Neural cell (in vitro differentiated cells): ENCODE measurements around the gene SFXN3. TPM values are rescaled to one million over a fixed set of nuclear protein-coding genes. Genes with fewer than 3 reads are reported as not detected.

Experiments used
- H2AFZ ChIP-seq: fragments of 200-600, 300-800 bp; sonication (generic), shearing (Covaris generic); 2 replicates; pipeline ENCODE4 v1.6.0; 2014; ENCODE audit warnings: low read depth, mild to moderate bottlenecking, antibody characterized with exemption, low read length, moderate library complexity
- H3F3A ChIP-seq: fragments of 200-600 bp; shearing (Covaris generic); 2 replicates; pipeline ENCODE4 v1.6.1; 2016; ENCODE audit warnings: mild to moderate bottlenecking, moderate library complexity, mixed read lengths, antibody characterized with exemption, low read length; ENCODE audit not compliant: insufficient read depth, poor library complexity, severe bottlenecking
- H3K27ac ChIP-seq: fragments of 200-600, 300-800 bp; sonication (generic), shearing (Covaris generic); 2 replicates; pipeline ENCODE4 v1.5.1; 2014; ENCODE audit warnings: mild to moderate bottlenecking, low read length, moderate library complexity
- H3K27me3 ChIP-seq: fragments of 300-800, 200-600 bp; sonication (generic), shearing (Covaris generic); 2 replicates; pipeline ENCODE4 v1.6.0; 2014; ENCODE audit warnings: mild to moderate bottlenecking, low read depth, low read length, moderate library complexity; ENCODE audit not compliant: insufficient read depth
- H3K36me3 ChIP-seq: fragments of 300-800, 200-600 bp; sonication (generic), shearing (Covaris generic); 2 replicates; pipeline ENCODE4 v1.5.1; 2014; ENCODE audit warnings: mild to moderate bottlenecking, antibody characterized with exemption, low read length, moderate library complexity; ENCODE audit not compliant: insufficient read depth
- H3K4me2 ChIP-seq: fragments of 300-800, 200-600 bp; sonication (generic), shearing (Covaris generic); 2 replicates; pipeline ENCODE4 v1.6.0; 2014; ENCODE audit warnings: mild to moderate bottlenecking, low read length
- H3K4me3 ChIP-seq: fragments of 300-800, 200-600 bp; sonication (generic), shearing (Covaris generic); 2 replicates; pipeline ENCODE4 v1.5.1; 2014; ENCODE audit warnings: mild to moderate bottlenecking, low read length, moderate library complexity
- H3K79me2 ChIP-seq: fragments of 200-600 bp; shearing (Covaris generic); replicated peaks from 2 replicates; pipeline ENCODE4 v1.6.0; 2014; ENCODE audit warnings: mild to moderate bottlenecking, low read length, moderate library complexity; ENCODE audit not compliant: insufficient read depth
- H3K9ac ChIP-seq: fragments of 300-800, 200-600 bp; sonication (generic), shearing (Covaris generic); 2 replicates; pipeline ENCODE4 v1.6.1; 2016; ENCODE audit warnings: mild to moderate bottlenecking, low read length, mixed read lengths
- H3K9me2 ChIP-seq: fragments of 200-600 bp; shearing (Covaris generic); 2 replicates; pipeline ENCODE4 v1.6.1; 2016; ENCODE audit warnings: mild to moderate bottlenecking, low read length, mixed read lengths; ENCODE audit not compliant: insufficient read depth
- H3K9me3 ChIP-seq: fragments of 200-600, 300-800 bp; sonication (generic), shearing (Covaris generic); 2 replicates; pipeline ENCODE4 v1.6.1; 2016; ENCODE audit warnings: mild to moderate bottlenecking, mixed run types, low read length, moderate library complexity, mixed read lengths
- H4K20me1 ChIP-seq: fragments of 200-600 bp; shearing (Covaris generic); 2 replicates; pipeline ENCODE4 v1.6.1; 2016; ENCODE audit warnings: mild to moderate bottlenecking, mixed run types; ENCODE audit not compliant: insufficient read depth
- EP300 ChIP-seq: fragments of 450-650 bp; conservative IDR thresholded peaks from 2 replicates; pipeline ENCODE4 v1.6.1; 2014; ENCODE audit warnings: antibody characterized with exemption, mild to moderate bottlenecking, moderate library complexity; ENCODE audit not compliant: poor library complexity, severe bottlenecking
- EZH2 ChIP-seq: fragments of 200-600, 300-800 bp; shearing (Covaris generic), sonication (generic); IDR thresholded peaks from 2 replicates; pipeline ENCODE4 v1.6.1; 2014; ENCODE audit warnings: antibody characterized with exemption, low read length, borderline replicate concordance, mild to moderate bottlenecking; ENCODE audit not compliant: insufficient read depth, poor library complexity, severe bottlenecking
- MXI1 ChIP-seq: fragments of 450-650 bp; conservative IDR thresholded peaks from 2 replicates; pipeline ENCODE4 v1.6.1; 2014; ENCODE audit warnings: antibody characterized with exemption, mild to moderate bottlenecking; ENCODE audit not compliant: poor library complexity, severe bottlenecking
- POLR2AphosphoS5 ChIP-seq: IDR thresholded peaks from 2 replicates; pipeline ENCODE4 v1.6.1; 2012
- RAD21 ChIP-seq: fragments of 450-650 bp; conservative IDR thresholded peaks from 2 replicates; pipeline ENCODE4 v1.6.1; 2014; ENCODE audit warnings: antibody characterized with exemption, mild to moderate bottlenecking, moderate library complexity
- REST ChIP-seq: IDR thresholded peaks from 2 replicates; pipeline ENCODE4 v1.6.1; 2012; ENCODE audit warnings: borderline replicate concordance
- SMC3 ChIP-seq: fragments of 450-650 bp; conservative IDR thresholded peaks from 2 replicates; pipeline ENCODE4 v1.6.1; 2014; ENCODE audit warnings: antibody characterized with exemption, mild to moderate bottlenecking, moderate library complexity; ENCODE audit not compliant: poor library complexity
- TAF1 ChIP-seq: IDR thresholded peaks from 2 replicates; pipeline ENCODE4 v1.6.1; 2012; ENCODE audit warnings: low read depth
- polyA plus RNA-seq: library from polyadenylated mRNA; depleted of rRNA; stranded (reverse); fragments of >200 nt; gene quantifications from 2 replicates; pipeline ENCODE4 v1.2.3, GENCODE V29; 2014
- TF ChIP-seq, protein P1 (sequence below): fragments of 450-650 bp; IDR thresholded peaks from 2 replicates; pipeline ENCODE4 v1.5.1; 2014; ENCODE audit warnings: antibody characterized with exemption, mild to moderate bottlenecking, moderate library complexity; ENCODE audit not compliant: poor library complexity, severe bottlenecking

SFXN3 gene
- polyA plus RNA-seq, 1 donor from 2014 or later: 52.1 TPM

DNA sequence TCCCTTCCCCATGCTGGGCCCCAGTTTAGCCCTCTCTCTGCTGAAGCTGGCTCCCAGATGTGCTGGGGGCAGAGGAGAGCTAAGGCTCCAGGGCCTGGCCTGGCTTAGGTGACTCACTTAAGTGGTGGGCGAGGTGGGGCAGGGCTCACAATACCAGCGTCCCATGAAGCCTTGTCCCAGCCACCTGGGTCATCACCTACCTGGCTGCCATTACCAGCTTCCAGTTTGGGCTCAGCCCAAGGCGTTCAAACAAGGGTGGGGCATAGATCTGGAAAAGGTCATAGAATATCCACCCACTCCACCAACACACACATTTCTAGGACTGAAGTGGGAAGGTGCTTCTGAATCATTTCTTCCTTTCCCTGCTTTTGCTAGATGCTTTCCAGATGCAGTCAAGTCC lies 39.1 kb downstream of the SFXN3 start:
- Histone ChIP-seq H3K27me3 (peaks cover 72% of the 10 kb centered on the region), H2AFZ (no peak overlapping the region), H3K9me3 (no peaks in the 10 kb centered on the region), H3K4me2 (no peak overlapping the region), H3K27ac (no peak overlapping the region), H3K36me3 (no peaks in the 10 kb centered on the region), H3K79me2 (no peaks in the 10 kb centered on the region), H3F3A (no peaks in the 10 kb centered on the region), H4K20me1 (no peaks in the 10 kb centered on the region), H3K9me2 (no peaks in the 10 kb centered on the region), H3K9ac (no peak overlapping the region), H3K4me3 (no peak overlapping the region)
- TF ChIP-seq, protein P1, sequence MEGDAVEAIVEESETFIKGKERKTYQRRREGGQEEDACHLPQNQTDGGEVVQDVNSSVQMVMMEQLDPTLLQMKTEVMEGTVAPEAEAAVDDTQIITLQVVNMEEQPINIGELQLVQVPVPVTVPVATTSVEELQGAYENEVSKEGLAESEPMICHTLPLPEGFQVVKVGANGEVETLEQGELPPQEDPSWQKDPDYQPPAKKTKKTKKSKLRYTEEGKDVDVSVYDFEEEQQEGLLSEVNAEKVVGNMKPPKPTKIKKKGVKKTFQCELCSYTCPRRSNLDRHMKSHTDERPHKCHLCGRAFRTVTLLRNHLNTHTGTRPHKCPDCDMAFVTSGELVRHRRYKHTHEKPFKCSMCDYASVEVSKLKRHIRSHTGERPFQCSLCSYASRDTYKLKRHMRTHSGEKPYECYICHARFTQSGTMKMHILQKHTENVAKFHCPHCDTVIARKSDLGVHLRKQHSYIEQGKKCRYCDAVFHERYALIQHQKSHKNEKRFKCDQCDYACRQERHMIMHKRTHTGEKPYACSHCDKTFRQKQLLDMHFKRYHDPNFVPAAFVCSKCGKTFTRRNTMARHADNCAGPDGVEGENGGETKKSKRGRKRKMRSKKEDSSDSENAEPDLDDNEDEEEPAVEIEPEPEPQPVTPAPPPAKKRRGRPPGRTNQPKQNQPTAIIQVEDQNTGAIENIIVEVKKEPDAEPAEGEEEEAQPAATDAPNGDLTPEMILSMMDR: no peak
- no peak for TF ChIP-seq REST
- no peak for TF ChIP-seq SMC3

DNA sequence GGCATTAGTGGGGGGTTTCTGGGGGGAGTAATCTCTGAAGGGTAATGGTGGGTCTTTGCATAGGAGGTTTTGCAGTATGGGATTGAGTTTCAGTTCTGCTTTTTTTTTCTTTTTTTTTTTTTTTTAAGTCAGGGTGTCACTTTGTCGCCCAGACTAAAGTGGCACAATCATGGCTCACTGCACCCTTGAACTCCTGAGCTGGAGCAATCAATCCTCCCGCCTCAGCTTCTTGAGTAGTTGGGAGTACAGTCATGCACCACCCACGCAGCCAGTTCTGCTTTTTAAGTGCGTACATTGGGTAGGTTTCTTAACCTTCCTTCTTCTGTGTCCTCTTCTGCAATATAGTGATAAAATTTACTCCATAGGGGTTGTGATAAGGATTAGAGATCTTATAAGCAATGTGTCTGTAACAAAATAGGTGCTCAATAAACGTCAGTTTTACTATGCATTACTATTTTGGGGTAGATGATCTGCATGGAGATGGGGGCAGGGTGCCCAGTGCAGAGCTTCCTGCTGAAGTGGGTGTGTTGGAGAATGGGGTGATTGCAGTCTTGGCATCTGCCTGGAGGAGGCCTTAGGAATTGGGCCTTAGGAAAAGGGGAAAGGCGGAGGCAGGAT lies 40.3 kb downstream of the SFXN3 start:
- Histone ChIP-seq H3K4me3 (no peak overlapping the region), H3K27me3 (peaks cover 71% of the 10 kb centered on the region), H3K9ac (no peak overlapping the region), H3K4me2 (no peak overlapping the region), H4K20me1 (no peaks in the 10 kb centered on the region), H3K9me2 (no peaks in the 10 kb centered on the region), H3K9me3 (no peaks in the 10 kb centered on the region), H3K27ac (no peak overlapping the region), H3F3A (no peaks in the 10 kb centered on the region), H2AFZ (no peak overlapping the region), H3K36me3 (no peaks in the 10 kb centered on the region), H3K79me2 (no peaks in the 10 kb centered on the region)
- TF ChIP-seq MXI1 (no peak), EP300 (no peak), REST (no peak), TAF1 (no peak), SMC3 (no peak), POLR2AphosphoS5 (no peak), EZH2 (no peak), RAD21 (no peak)
- TF ChIP-seq, protein P1: no peak
